GM10847 (cell line): ENCODE data around the gene SLC39A3.

Experiments
- POLR2A ChIP-seq: IDR thresholded peaks from 2 replicates; pipeline ENCODE4 v1.6.1; 2011; ENCODE audit not compliant: insufficient read length; ENCODE audit errors: extremely low read depth

The SLC39A3 gene

DNA sequence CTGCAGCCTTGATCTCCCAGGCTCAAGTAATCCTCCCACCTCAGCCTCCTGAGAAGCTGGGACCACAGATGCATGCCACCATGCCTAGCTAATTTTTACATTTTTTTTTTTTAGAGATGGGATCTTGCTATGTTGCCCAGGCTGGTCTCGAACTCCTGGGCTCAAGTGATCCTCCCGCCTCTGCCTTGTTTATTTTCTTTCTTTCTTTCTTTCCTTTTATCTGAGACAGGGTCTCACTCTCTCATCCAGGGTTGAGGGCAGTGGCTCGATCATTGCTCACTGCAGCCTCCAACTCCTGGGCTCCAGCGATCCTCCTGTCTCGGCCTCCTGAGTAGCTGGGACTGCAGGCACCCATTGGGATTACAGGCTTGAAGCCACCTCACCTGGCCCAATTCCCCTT is 33.6 kb downstream of the SLC39A3 start:
- TF ChIP-seq POLR2A: no peak

GRCh38 chr19:2703691-2704216 is 36.1 kb downstream of the SLC39A3 start:
- no peak for TF ChIP-seq POLR2A

DNA sequence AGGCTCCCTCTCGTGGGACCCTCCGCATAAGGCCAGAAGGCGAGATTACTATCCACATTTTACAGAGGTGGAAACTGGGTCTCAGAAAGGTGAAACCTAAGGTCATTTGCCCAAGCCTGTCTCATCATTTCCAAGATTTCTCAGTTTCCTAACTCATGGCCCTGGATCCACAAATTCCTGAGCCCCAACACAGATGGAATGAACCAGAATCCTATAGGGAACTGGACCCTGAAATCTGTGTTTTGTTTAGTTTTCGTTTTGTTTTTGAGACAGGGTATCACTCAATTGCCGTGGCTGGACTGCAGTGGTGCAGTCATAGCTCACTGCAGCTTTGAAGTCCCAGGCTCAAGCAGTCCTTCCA is 36.8 kb downstream of the SLC39A3 start:
- TF ChIP-seq POLR2A: no peak

- TF ChIP-seq POLR2A: peak; percentile 75
These were observed 37.4 kb downstream of the SLC39A3 start, which contains the start of gene GNG7 for GRCh38 chr19:2702170-2703076. Gene GNG7, minus strand, starts transcription at chr19:2702694. Its CDS starts 182,006 bp downstream, at chr19:2520688.

DNA sequence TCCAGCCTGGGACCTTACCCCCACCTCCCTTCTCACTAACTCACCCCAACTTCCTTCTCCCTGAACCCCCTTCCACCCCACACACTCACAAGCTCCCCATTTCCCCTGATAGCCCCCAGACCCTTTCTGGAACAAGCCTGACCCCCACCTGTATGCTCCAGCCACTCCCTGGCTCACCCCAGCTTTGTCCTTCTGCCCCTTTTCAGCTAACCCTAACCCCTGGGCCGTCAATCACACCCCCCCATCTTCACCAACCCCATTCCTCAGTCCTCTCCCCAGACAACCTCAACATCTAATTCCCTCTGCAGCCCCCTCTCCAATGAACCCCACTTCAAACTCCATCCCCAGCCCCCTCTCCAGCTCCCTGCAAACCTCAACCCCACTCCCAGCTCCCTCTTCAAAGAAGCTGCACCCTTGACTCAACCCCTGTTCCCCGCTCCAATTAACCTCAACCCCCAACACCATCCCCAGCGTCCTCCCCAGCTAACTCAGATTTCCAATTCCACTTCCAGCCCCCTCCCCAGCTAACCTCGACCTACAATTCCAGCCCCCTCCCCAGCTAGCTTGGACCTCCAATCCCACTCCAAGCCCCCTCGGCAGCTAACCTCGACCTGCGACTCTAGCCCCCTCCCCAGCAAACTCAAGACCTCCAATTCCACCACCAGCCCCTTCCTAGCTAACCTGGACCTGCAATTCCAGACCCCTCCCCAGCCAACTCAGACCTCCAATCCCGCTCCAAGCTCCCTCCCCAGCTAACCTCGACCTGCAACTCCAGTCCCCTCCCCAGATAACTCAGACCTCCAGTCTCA is 38.3 kb downstream of the SLC39A3 start:
- no peak for TF ChIP-seq POLR2A

GRCh38 chr19:2700660-2701360 is 39.0 kb downstream of the SLC39A3 start:
- no peak for TF ChIP-seq POLR2A

GRCh38 chr19:2699413-2700140 is 40.2 kb downstream of the SLC39A3 start:
- no peak for TF ChIP-seq POLR2A

- no peak for TF ChIP-seq POLR2A
These were observed 45.6 kb downstream of the SLC39A3 start for GRCh38 chr19:2694196-2694595.

- TF ChIP-seq POLR2A: no peak
These were observed 46.2 kb downstream of the SLC39A3 start for GRCh38 chr19:2693492-2694160.

- no peak for TF ChIP-seq POLR2A
These were observed 47.9 kb downstream of the SLC39A3 start for GRCh38 chr19:2691951-2692350.

DNA sequence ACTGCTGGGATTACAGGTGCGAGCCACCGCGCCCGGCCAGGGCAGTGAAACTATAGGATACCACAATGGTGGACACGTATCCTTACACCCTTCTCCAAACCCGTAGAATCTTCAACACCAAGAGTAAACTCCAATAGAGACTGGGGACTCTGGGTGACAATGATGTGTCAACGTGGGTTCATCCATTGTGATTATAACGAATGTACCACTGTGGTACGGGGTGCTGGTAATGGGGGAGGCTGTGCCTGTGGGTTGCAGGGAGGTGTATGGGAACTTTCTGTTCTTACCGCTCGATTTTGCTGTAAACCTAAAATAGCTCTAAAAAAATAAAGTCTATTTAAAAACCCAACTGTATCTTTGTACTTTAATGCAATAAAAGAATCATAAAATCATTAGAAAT is 49.0 kb downstream of the SLC39A3 start:
- TF ChIP-seq POLR2A: no peak

DNA sequence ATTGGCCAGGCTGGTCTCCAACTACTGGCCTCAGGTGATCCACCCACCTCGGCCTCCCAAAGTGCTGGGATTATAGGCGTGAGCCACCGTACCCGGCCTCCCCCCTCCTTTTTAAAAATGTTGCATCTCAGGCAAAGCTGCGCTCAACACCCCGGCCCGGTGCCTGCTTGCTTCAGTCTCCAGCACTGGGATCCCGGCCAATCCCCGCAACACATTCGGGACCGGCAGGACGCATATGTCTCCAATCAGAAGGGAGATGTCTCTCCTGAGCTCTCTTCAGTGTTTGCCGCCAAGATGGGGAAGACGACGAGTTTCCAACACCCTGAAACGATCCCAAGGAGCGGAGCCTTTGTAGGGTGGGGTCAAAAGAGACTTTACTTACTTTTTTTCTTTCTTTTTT is 53.5 kb downstream of the SLC39A3 start:
- no peak for TF ChIP-seq POLR2A

GRCh38 chr19:2685204-2685704 is 54.6 kb downstream of the SLC39A3 start:
- no peak for TF ChIP-seq POLR2A

DNA sequence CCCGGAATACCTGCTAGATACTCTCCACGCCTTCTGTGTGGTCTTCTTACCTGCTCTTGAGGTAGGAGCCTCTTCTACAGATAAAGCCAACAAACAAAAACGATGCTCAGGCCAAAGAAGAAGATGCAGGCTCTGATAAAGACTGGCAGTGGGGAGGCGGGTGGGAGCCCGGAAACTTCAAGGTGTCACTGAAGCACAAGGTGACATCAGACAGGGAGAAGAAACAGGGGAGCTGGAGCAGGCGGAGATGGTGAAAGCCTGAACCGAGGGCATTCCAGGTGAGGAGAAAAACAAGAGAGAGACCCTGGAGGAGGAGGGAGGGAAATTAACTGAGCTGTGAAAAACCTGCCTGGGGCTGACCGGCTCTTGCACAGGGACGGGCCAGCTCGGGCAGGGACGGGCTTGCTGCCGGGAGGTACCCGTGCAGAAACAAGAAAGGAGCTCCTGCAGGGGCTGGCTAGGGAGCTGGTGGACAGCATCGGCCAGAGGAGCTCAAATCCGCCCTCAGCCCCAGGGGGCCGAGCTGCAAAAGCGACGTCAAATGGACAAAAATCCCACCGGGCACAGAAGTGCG is 56.3 kb downstream of the SLC39A3 start:
- no peak for TF ChIP-seq POLR2A
